ENCODE data around the gene CDC25B. TPM values are rescaled to one million over a fixed set of nuclear protein-coding genes. Genes with fewer than 3 reads are reported as not detected.

Gene CDC25B
- total RNA-seq, 2 donors from 2014 or later = 19.5 to 33.5 TPM

- no peak for DNase-seq
- ATAC-seq = no peak
- intact Hi-C loops (cut with DNase I, micrococcal nuclease) = no loop called here
Observed at GRCh38 chr20:3798908-3799248, 2.8 kb downstream of the CDC25B start.

GRCh38 chr20:3800256-3800877 lies 4.3 kb downstream of the CDC25B start:
- no peak for DNase-seq
- no peak for ATAC-seq
- intact Hi-C loops (cut with DNase I, micrococcal nuclease) = no loop called here

- intact Hi-C loops (cut with DNase I, micrococcal nuclease) = no loop called here
- DNase-seq = no peak
- ATAC-seq = no peak
Observed at GRCh38 chr20:3800878-3801260, 4.8 kb downstream of the CDC25B start.

GRCh38 chr20:3801299-3801698 lies 5.2 kb downstream of the CDC25B start:
- intact Hi-C loops (cut with DNase I, micrococcal nuclease) = no loop called here
- no peak for DNase-seq
- ATAC-seq = no peak

- ATAC-seq (no peak), DNase-seq (no peak)
Observed at GRCh38 chr20:3801846-3802245, 5.7 kb downstream of the CDC25B start.

GRCh38 chr20:3802524-3803239 lies 6.6 kb downstream of the CDC25B start:
- no peak for ATAC-seq
- DNase-seq = no peak
- intact Hi-C loops (cut with DNase I, micrococcal nuclease) = no loop called here

More at GRCh38 chr20:3801846-3802245, 5.7 kb downstream of the CDC25B start:
- intact Hi-C loops (cut with DNase I, micrococcal nuclease) = no loop called here

GRCh38 chr20:3803289-3803688 lies 7.2 kb downstream of the CDC25B start:
- intact Hi-C loops (cut with DNase I, micrococcal nuclease) = no loop called here
- no peak for DNase-seq
- no peak for ATAC-seq

- intact Hi-C loops (cut with DNase I, micrococcal nuclease) = no loop called here
- DNase-seq = no peak
- ATAC-seq = no peak
Observed at GRCh38 chr20:3803854-3804253, 7.7 kb downstream of the CDC25B start.

- ATAC-seq = no peak
- DNase-seq = no peak
- intact Hi-C loops (cut with DNase I, micrococcal nuclease) = no loop called here
Observed at GRCh38 chr20:3804254-3804751, 8.2 kb downstream of the CDC25B start.

- intact Hi-C loops (cut with DNase I, micrococcal nuclease) = no loop called here
- DNase-seq (peak in 1 of 2 donors; percentile 22), ATAC-seq (no peak)
Observed at GRCh38 chr20:3804781-3805180, 8.7 kb downstream of the CDC25B start.

GRCh38 chr20:3808544-3808943 lies 12.4 kb downstream of the CDC25B start:
- intact Hi-C loops (cut with DNase I, micrococcal nuclease) = no loop called here
- ATAC-seq = no peak
- DNase-seq = no peak

GRCh38 chr20:3811467-3812258 lies 15.6 kb downstream of the CDC25B start:
- intact Hi-C loops (cut with DNase I, micrococcal nuclease) = no loop called here
- ATAC-seq (peak; percentile 82), DNase-seq (peak; percentile 98 to 99)

GRCh38 chr20:3812259-3812681 lies 16.2 kb downstream of the CDC25B start:
- intact Hi-C loops (cut with DNase I, micrococcal nuclease) = no loop called here
- ATAC-seq (no peak), DNase-seq (peak in 1 of 2 donors; percentile 28)

- ATAC-seq (no peak), DNase-seq (peak in 1 of 2 donors; percentile 33)
- intact Hi-C loops (cut with DNase I, micrococcal nuclease) = no loop called here
Observed at GRCh38 chr20:3812975-3813847, 17.1 kb downstream of the CDC25B start.

- DNase-seq (peak in 1 of 2 donors; percentile 27), ATAC-seq (no peak)
- intact Hi-C loops (cut with DNase I, micrococcal nuclease) = no loop called here
Observed at GRCh38 chr20:3813848-3814581, 17.9 kb downstream of the CDC25B start.

- ATAC-seq (no peak), DNase-seq (peak in 1 of 2 donors; percentile 23)
- intact Hi-C loops (cut with DNase I, micrococcal nuclease) = no loop called here
Observed at GRCh38 chr20:3814928-3815495, 18.9 kb downstream of the CDC25B start.

GRCh38 chr20:3815703-3816315 lies 19.7 kb downstream of the CDC25B start:
- intact Hi-C loops (cut with DNase I, micrococcal nuclease) = no loop called here

More at GRCh38 chr20:3815703-3816315, 19.7 kb downstream of the CDC25B start:
- peak in 1 of 2 donors; percentile 24 for DNase-seq
- no peak for ATAC-seq
